Thyroid gland (tissue), 4 donors: ENCODE data around the gene FOXO1.

Source experiments
- CTCF ChIP-seq, 6 experiments: fragments of 200-600 bp in 3 of 6; fragments of 450-650 bp in 3 of 6; sonication (generic) in 3 of 6; IDR thresholded peaks; one replicate each; pipeline ENCODE4 v1.5.1; 2016 to 2019; ENCODE audit warnings: antibody characterized with exemption in 6 of 6, mild to moderate bottlenecking in 2 of 6, inconsistent platforms in 1 of 6, moderate library complexity in 1 of 6
- POLR2A ChIP-seq, 2 donors: fragments of 450-650 bp; IDR thresholded peaks; one replicate each; pipeline ENCODE4 v1.6.1; 2017; ENCODE audit warnings: antibody characterized with exemption in 2 of 2, mild to moderate bottlenecking in 2 of 2, moderate library complexity in 1 of 2

GRCh38 chr13:40600149-40600751, 66.2 kb downstream of the FOXO1 start:
- no peak for TF ChIP-seq CTCF (IDR thresholded peaks at IDR 0.05)
- TF ChIP-seq POLR2A (IDR thresholded peaks at IDR 0.05) = no peak
